ENCODE results near the gene MAFF. TPM values are rescaled to one million over a fixed set of nuclear protein-coding genes. Genes with fewer than 3 reads are reported as not detected.

Gene MAFF
- 10 to 100 TPM; 42.2 to 98.7 (median 55.4) TPM for total RNA-seq

GRCh38 chr22:38201711-38202436 lies at the start of gene MAFF:
MAFF (plus strand) TSS chr22:38201994; CDS start chr22:38213854, 11,860 bp downstream.
- TF ChIP-seq CTCF (IDR thresholded peaks at IDR 0.05; ENCODE audit: low read depth) = no peak

GRCh38 chr22:38153821-38154562 lies 47.8 kb upstream of the MAFF start:
- no peak for TF ChIP-seq CTCF (IDR thresholded peaks at IDR 0.05; ENCODE audit: low read depth)

- no peak for TF ChIP-seq CTCF (IDR thresholded peaks at IDR 0.05; ENCODE audit: low read depth)
Observed at GRCh38 chr22:38155703-38156102, 46.1 kb upstream of the MAFF start.

- TF ChIP-seq CTCF (IDR thresholded peaks at IDR 0.05; ENCODE audit: low read depth) = no peak
Observed at GRCh38 chr22:38162881-38163843, 38.6 kb upstream of the MAFF start.

GRCh38 chr22:38163844-38164550 lies 37.8 kb upstream of the MAFF start:
- no peak for TF ChIP-seq CTCF (IDR thresholded peaks at IDR 0.05; ENCODE audit: low read depth)

GRCh38 chr22:38164551-38164918 lies 37.3 kb upstream of the MAFF start:
- no peak for TF ChIP-seq CTCF (IDR thresholded peaks at IDR 0.05; ENCODE audit: low read depth)

Data from subcutaneous adipose tissue (tissue), 4 donors.